SIG-M5 (cell line): ENCODE data around the gene NPIPB2.
"Not testable (repeated sequence)": the region's sequence is repeated elsewhere in the genome, so short reads cannot be mapped to it uniquely, and the experiment has no call there.

Experiments
- DNase-seq: peaks from one replicate; lab custom pipeline; 2025; lab: John Stamatoyannopoulos, UW

NPIPB2 gene

GRCh38 chr16:11957591-11958395 is 15.9 kb upstream of the NPIPB2 start:
- DNase-seq, result no peak

GRCh38 chr16:11956558-11956957 is 14.7 kb upstream of the NPIPB2 start:
- DNase-seq, result no peak

DNA sequence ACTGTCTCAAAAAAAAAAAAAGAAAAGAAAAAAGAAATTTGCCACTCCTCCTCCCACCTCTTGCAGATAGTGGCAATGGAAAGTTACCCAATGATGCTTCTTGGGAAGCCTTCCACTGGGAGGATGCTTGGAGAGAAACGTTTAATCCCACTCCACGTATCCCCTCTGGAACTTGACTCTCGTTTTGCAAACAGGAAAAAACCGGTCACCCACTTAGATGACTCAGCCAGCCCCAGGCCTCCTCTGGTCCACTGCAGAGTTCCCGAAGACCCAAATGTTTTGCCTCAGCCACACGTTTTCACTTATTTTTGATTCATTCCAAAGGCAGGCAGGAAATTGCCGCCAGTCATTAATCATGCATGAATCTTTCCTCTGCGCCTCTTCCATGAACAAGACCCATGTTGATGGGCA is 13.9 kb upstream of the NPIPB2 start:
- DNase-seq, result no peak

DNA sequence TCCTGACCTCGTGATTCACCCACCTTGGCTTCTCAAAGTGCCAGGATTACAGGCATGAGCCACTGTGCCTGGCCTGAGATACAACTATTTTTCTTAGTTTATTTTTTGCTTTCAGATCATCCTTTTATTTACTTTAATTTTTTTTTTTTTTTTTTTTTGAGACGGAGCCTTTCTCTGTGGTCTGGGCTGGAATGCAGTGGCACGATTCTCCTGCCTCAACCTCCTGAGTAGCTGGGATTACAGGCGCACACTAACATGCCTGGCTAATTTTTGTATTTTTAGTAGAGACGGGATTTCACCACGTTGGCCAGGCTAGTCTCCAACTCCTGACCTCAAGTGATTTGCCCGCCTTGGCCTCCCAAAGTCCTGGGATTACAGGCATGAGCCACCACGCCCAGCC is 11.7 kb upstream of the NPIPB2 start:
- not testable (repeated sequence) for DNase-seq

- no peak for DNase-seq
These were observed 8.5 kb upstream of the NPIPB2 start for GRCh38 chr16:11950388-11950787.

GRCh38 chr16:11949527-11949926 is 7.7 kb upstream of the NPIPB2 start:
- no peak for DNase-seq

- no peak for DNase-seq
These were observed 7.0 kb upstream of the NPIPB2 start for GRCh38 chr16:11948819-11949218.

GRCh38 chr16:11946433-11946832 is 4.6 kb upstream of the NPIPB2 start:
- DNase-seq, result no peak

DNA sequence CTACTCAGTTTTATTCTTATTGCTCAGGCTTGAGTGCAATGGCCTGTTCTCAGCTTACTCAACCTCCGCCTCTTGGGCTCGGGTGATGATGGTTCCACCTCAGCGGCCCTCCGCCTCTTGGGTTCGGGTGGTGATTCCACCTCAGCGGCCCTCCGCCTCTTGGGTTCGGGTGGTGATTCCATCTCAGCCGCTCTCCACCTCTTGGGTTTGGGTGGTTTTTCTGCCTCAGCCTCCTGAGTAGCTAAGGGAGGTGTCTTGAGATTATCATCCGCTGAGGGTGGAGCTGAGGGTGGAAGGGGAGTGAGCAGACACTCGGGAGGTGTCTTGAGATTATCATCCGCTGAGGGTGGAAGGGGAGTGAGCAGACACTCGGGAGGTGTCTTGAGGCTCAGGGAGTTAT is 14.5 kb downstream of the NPIPB2 start:
- DNase-seq, result not testable (repeated sequence)

DNA sequence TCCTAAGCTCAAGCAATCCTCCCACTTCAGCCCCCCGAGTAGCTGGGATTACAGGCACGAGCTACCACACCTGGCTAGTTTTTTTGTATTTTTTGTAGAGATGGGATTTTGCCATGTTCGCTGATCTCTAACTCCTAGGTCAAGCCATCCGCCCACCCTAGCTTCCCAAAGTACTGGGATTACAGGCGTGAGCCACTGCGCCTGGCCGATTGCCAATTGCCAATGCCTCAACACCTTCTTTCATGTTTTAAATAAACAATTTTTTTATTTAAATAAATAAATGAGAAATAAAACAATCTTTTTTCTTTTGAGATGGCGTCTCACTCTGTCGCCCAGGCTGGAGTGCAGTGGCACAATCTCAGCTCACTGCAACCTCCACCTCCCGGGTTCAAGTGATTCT is 17.8 kb downstream of the NPIPB2 start:
- not testable (repeated sequence) for DNase-seq

GRCh38 chr16:11916524-11917285 is 25.1 kb downstream of the NPIPB2 start:
- no peak for DNase-seq

GRCh38 chr16:11915644-11916523 is 26.0 kb downstream of the NPIPB2 start, which contains the start of gene GSPT1:
GSPT1 (minus strand) TSS chr16:11915956; CDS start chr16:11915720, 236 bp downstream.
- peak; percentile 80 for DNase-seq

- DNase-seq, result no peak
These were observed 26.7 kb downstream of the NPIPB2 start for GRCh38 chr16:11915114-11915643.

DNA sequence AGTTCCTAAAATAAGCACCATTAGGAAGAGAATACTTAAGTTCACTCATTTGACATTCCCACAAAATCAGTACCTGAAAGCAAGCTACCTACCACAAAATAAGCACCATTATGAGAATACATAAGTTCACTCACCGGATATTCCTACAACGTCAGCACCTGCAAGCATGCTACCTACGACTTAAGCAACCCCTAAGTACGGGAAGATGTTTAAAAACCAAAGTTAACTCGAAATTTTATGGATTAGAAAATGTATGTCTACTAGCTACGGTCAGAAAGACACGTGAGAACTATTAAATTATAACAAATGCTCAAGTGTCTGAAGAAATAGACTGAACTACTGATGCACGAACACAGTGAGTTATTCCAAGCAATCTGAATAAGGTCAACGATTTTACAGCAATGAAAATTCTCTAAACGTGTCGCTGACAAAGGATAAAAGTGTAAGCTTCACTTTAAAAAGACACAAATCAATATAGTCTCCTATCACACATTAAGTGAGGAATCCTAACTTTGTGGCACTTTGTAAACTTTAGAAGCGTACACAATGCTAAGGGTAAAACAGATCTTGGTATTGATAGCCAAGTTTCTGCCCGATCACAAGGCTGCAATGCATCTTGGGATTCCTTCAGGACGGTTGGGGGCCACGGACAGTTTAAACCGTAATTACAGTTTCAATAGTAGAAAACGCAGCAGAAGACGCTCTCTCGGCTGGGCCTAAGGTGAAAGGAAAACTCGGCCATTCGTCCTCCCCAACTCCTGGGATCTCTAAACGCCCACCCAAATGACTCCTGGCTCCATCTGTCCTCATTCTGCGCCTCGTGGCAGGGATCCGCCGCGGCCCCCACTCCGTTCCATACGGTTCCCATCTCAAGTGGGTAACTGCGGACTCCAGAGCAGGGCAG is 27.4 kb downstream of the NPIPB2 start:
- DNase-seq, result no peak

- no peak for DNase-seq
These were observed 28.3 kb downstream of the NPIPB2 start for GRCh38 chr16:11913425-11914079.

DNA sequence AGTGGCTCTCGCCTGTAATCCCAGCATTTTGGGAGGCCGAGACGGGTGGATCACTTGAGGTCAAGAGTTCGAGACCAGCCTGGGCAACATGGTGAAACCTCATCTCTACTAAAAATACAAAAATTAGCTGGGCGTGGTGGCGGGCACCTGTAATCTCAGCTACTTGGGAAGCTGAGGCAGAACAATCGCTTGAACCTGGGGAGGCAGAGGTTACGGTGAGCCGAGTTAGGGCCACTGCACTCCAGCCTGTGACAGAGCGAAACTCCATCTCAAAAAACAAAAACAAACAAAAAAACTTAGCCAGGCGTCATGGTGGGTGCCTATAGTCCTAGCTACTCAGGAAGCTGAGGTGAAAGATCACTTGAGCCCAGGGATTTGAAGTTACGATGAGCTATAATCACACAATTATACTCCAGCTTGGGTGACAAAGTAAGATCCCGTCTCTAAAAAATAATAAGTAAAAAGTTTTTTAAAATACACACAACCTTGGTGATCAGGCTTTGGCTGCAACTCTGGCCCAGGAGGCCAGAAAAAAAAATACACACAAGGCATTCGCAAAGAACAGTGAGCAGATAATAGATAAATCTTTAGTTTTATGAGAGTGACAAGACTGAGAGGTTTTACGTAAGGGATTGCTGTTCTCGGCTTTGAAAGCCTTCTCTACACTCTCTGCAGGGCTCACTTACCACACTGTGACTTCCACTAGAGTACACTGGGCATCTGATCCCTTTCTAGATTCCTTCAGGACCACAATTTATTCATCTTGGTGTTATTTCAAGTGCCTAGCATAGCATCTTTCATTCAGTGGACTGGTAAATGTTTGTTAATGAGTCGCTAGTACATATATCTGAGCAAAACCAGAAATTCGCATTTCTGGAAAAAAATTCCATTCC is 31.9 kb downstream of the NPIPB2 start:
- no peak for DNase-seq

- no peak for DNase-seq
These were observed 34.5 kb downstream of the NPIPB2 start for GRCh38 chr16:11907160-11907970.

- DNase-seq, result no peak
These were observed 37.9 kb downstream of the NPIPB2 start for GRCh38 chr16:11903906-11904305.
